Gastrocnemius medialis (tissue), 4 donors: ENCODE data around the gene GULP1. TPM values are rescaled to one million over a fixed set of nuclear protein-coding genes. Genes with fewer than 3 reads are reported as not detected.

Experiments used
- ATAC-seq, 2 donors: fragments of 150-250 bp; one replicate each; pipeline ENCODE4 v1.9.1; 2016
- DNase-seq, 2 donors: peaks; one replicate each; pipeline ENCODE4 v3.0.0-alpha.2; 2019
- H3K27ac ChIP-seq, 4 donors: fragments of 200-600 bp; sonication (generic); 1 replicate in 1 of 4; 2 replicates in 3 of 4; pipeline ENCODE4 v1.5.1; 2016 to 2018; ENCODE audit warnings: mild to moderate bottlenecking in 2 of 4, moderate library complexity in 1 of 4
- H3K27me3 ChIP-seq, 3 donors: fragments of 200-600 bp; sonication (generic) in 2 of 3; 1 replicate in 1 of 3; 2 replicates in 2 of 3; pipeline versions ENCODE4 v1.5.1 to v1.6.0; 2016 to 2019; ENCODE audit warnings: mild to moderate bottlenecking in 1 of 3, moderate library complexity in 1 of 3
- H3K36me3 ChIP-seq, 2 donors: fragments of 200-600 bp; sonication (generic) in 1 of 2; one replicate each; pipeline ENCODE4 v1.5.1; 2017 to 2018
- H3K4me1 ChIP-seq, 2 donors: fragments of 200-600 bp; sonication (generic) in 1 of 2; one replicate each; pipeline ENCODE4 v1.5.1; 2016 to 2017; ENCODE audit warnings: mild to moderate bottlenecking in 2 of 2
- H3K4me3 ChIP-seq, 4 donors: fragments of 200-600 bp; sonication (generic) in 3 of 4; 1 replicate in 1 of 4; 2 replicates in 3 of 4; pipeline ENCODE4 v1.5.1; 2016 to 2019; ENCODE audit warnings: mild to moderate bottlenecking in 2 of 4
- H3K9me3 ChIP-seq, 3 donors: fragments of 200-600 bp; sonication (generic) in 2 of 3; 1 replicate in 1 of 3; 2 replicates in 2 of 3; pipeline ENCODE4 v1.5.1; 2016 to 2019
- CTCF ChIP-seq, 5 experiments: fragments of 450-650 bp in 3 of 5; fragments of 200-600 bp in 2 of 5; sonication (generic) in 2 of 5; IDR thresholded peaks in 4 of 5; conservative IDR thresholded peaks in 1 of 5; 1 replicate in 4 of 5; 2 replicates in 1 of 5; pipeline ENCODE4 v1.5.1; 2016 to 2019; ENCODE audit warnings: antibody characterized with exemption in 5 of 5, mild to moderate bottlenecking in 3 of 5, moderate library complexity in 3 of 5
- POLR2A ChIP-seq, 2 donors: fragments of 450-650 bp; IDR thresholded peaks; one replicate each; pipeline ENCODE4 v1.6.1; 2017; ENCODE audit warnings: antibody characterized with exemption in 2 of 2, mild to moderate bottlenecking in 2 of 2, moderate library complexity in 2 of 2
- in situ Hi-C, 4 donors: fragments of 200-750 bp; cut with MboI; loops; one replicate each; pipeline versions ENCODE4 v1.15.0 to v1.8.0; 2017; ENCODE audit warnings: low sequenced_read_pairs in 4 of 4
- intact Hi-C: fragments of 100-400 bp; cut with DNase I; formaldehyde crosslinking; loops from one replicate; pipeline ENCODE4 v1.15.1; 2023; ENCODE audit warnings: low total_unique reads
- total RNA-seq, 4 donors: library from RNA; depleted of rRNA; stranded (reverse); fragments of >200 nt; gene quantifications; one replicate each; pipeline versions ENCODE4 v1.1.0 to v1.2.3, GENCODE V29; 2016

The GULP1 gene
- total RNA-seq, 4 donors from 2014 or later, result 7.3 to 16.4 (median 12.1) TPM

GRCh38 chr2:188449561-188449960 is 157.9 kb downstream of the GULP1 start:
- DNase-seq, result no peak
- H3K36me3 ChIP-seq, result no peaks in the 10 kb centered on the region
- H3K27ac ChIP-seq, result no peak overlapping the region
- no peak for ATAC-seq
- no peaks in the 10 kb centered on the region for H3K27me3 ChIP-seq
- no peaks in the 10 kb centered on the region for H3K4me1 ChIP-seq
- no peaks in the 10 kb centered on the region for H3K9me3 ChIP-seq
- no peak for TF ChIP-seq CTCF (IDR thresholded peaks at IDR 0.05 in 4 of 5, conservative IDR thresholded peaks at IDR 0.05 in 1 of 5)
- no peak for TF ChIP-seq POLR2A (IDR thresholded peaks at IDR 0.05)
- in situ Hi-C loops, result no loop called here
- intact Hi-C loops, result no loop called here
- H3K4me3 ChIP-seq, result no peak overlapping the region

GRCh38 chr2:188449971-188450370 is 158.3 kb downstream of the GULP1 start:
- Histone ChIP-seq H3K9me3 (no peaks in the 10 kb centered on the region), H3K36me3 (no peaks in the 10 kb centered on the region), H3K4me3 (no peak overlapping the region), H3K27me3 (no peaks in the 10 kb centered on the region), H3K4me1 (no peaks in the 10 kb centered on the region), H3K27ac (no peak overlapping the region)
- ATAC-seq (no peak), DNase-seq (no peak)
- TF ChIP-seq POLR2A (IDR thresholded peaks at IDR 0.05) (no peak), CTCF (IDR thresholded peaks at IDR 0.05 in 4 of 5, conservative IDR thresholded peaks at IDR 0.05 in 1 of 5) (no peak)
- intact Hi-C loops, result no loop called here
- in situ Hi-C loops, result no loop called here

GRCh38 chr2:188450732-188451483 is 159.2 kb downstream of the GULP1 start:
- no peak overlapping the region for H3K4me3 ChIP-seq
- H3K4me1 ChIP-seq, result no peaks in the 10 kb centered on the region
- ATAC-seq (no peak), DNase-seq (no peak)
- no peak overlapping the region for H3K27ac ChIP-seq
- no peaks in the 10 kb centered on the region for H3K36me3 ChIP-seq
- intact Hi-C loops (no loop called here), in situ Hi-C loops (no loop called here)
- no peaks in the 10 kb centered on the region for H3K27me3 ChIP-seq
- no peaks in the 10 kb centered on the region for H3K9me3 ChIP-seq
- TF ChIP-seq POLR2A (IDR thresholded peaks at IDR 0.05) (no peak), CTCF (IDR thresholded peaks at IDR 0.05 in 4 of 5, conservative IDR thresholded peaks at IDR 0.05 in 1 of 5) (no peak)

GRCh38 chr2:188452084-188452483 is 160.4 kb downstream of the GULP1 start:
- no peaks in the 10 kb centered on the region for H3K9me3 ChIP-seq
- DNase-seq, result no peak
- no peaks in the 10 kb centered on the region for H3K27me3 ChIP-seq
- H3K4me1 ChIP-seq, result no peaks in the 10 kb centered on the region
- in situ Hi-C loops (no loop called here), intact Hi-C loops (no loop called here)
- H3K4me3 ChIP-seq, result no peak overlapping the region
- H3K36me3 ChIP-seq, result no peaks in the 10 kb centered on the region
- TF ChIP-seq POLR2A (IDR thresholded peaks at IDR 0.05), result no peak
- TF ChIP-seq CTCF (IDR thresholded peaks at IDR 0.05 in 4 of 5, conservative IDR thresholded peaks at IDR 0.05 in 1 of 5), result no peak
- H3K27ac ChIP-seq, result no peak overlapping the region
- ATAC-seq, result no peak
